HCT116 (cell line): ENCODE data around the gene CTBP1. TPM values are rescaled to one million over a fixed set of nuclear protein-coding genes. Genes with fewer than 3 reads are reported as not detected.

Source experiments
- ATAC-seq: fragments of 200-7000 bp; cut with Tn5 transposase; 2 replicates; pipeline ENCODE4 v1.9.1; 2020; ENCODE audit warnings: mild to moderate bottlenecking, moderate library complexity
- BruUV-seq: library from RNA; stranded (reverse); fragments of 400-500 nt; replicated peaks from 2 replicates; lab custom pipeline; 2021; lab: Mats Ljungman, UMichigan
- CTCF ChIA-PET: fragments of 300-600 bp; sonication (Branson Sonifier 250); formaldehyde crosslinking; loops from one replicate; lab custom pipeline; 2021; ENCODE audit warnings: antibody characterized with exemption; lab: Charles Lee
- POLR2A ChIA-PET: fragments of 300-600, 350-600 bp; sonication (Branson Sonifier 250); formaldehyde crosslinking; loops from one replicate; lab custom pipeline; 2021; ENCODE audit warnings: antibody characterized with exemption; lab: Charles Lee
- RAD21 ChIA-PET, 2 experiments: fragments of 300-600 bp; sonication (Branson Sonifier 250); formaldehyde crosslinking; loops; one replicate each; lab custom pipeline; 2023; ENCODE audit warnings: low total read pairs in 2 of 2; ENCODE audit not compliant: uncharacterized antibody in 2 of 2, unreplicated experiment in 2 of 2, low non-redundant PET in 1 of 2; lab: Charles Lee
- DNase-seq: peaks from one replicate; pipeline ENCODE4 v3.0.0-alpha.2; 2010; ENCODE audit warnings: low read depth, low spot score
- H2AFZ ChIP-seq: fragments of 200-600 bp; shearing (Covaris generic), sonication (generic); 2 replicates; pipeline ENCODE4 v1.6.1; 2017; ENCODE audit warnings: low read depth, mixed run types, mixed read lengths, antibody characterized with exemption, low read length; ENCODE audit not compliant: poor library complexity, severe bottlenecking
- H3K27ac ChIP-seq: 2 replicates; pipeline ENCODE4 v1.5.1; 2012; ENCODE audit warnings: low read depth, low read length
- H3K27me3 ChIP-seq: fragments of 200-600 bp; sonication (generic); 2 replicates; pipeline ENCODE4 v1.6.1; 2016; ENCODE audit warnings: mixed run types, low read length, mixed read lengths; ENCODE audit not compliant: insufficient read depth
- H3K36me3 ChIP-seq, 2 experiments: fragments of 200-500 bp in 1 of 2; fragments of 200-600 bp in 1 of 2; sonication (Bioruptor generic) in 1 of 2; sonication (generic) in 1 of 2; 2 replicates each; pipeline versions ENCODE4 v1.5.1 to v1.6.1; 2014 to 2016; ENCODE audit warnings: low read length in 2 of 2, inconsistent platforms in 1 of 2, mixed read lengths in 1 of 2, mixed run types in 1 of 2; ENCODE audit not compliant: insufficient read depth in 2 of 2, control insufficient read depth in 1 of 2
- H3K4me1 ChIP-seq, 2 experiments: fragments of 200-600 bp in 1 of 2; sonication (generic) in 1 of 2; 2 replicates each; pipeline versions ENCODE4 v1.5.1 to v1.6.1; 2012 to 2017; ENCODE audit warnings: low read length in 2 of 2, inconsistent platforms in 1 of 2, mild to moderate bottlenecking in 1 of 2, mixed read lengths in 1 of 2, mixed run types in 1 of 2, moderate library complexity in 1 of 2; ENCODE audit not compliant: insufficient read depth in 2 of 2, control insufficient read depth in 1 of 2
- H3K4me2 ChIP-seq: fragments of 200-600 bp; sonication (generic); 2 replicates; pipeline ENCODE4 v1.6.1; 2017; ENCODE audit warnings: mixed run types, low read length, mixed read lengths
- H3K4me3 ChIP-seq, 2 experiments: fragments of 200-600 bp in 1 of 2; sonication (generic) in 1 of 2; replicated peaks in 1 of 2; 2 replicates each; pipeline ENCODE4 v1.5.1; 2011 to 2016; ENCODE audit warnings: low read length in 2 of 2, control low read depth in 1 of 2, low read depth in 1 of 2, mild to moderate bottlenecking in 1 of 2, mixed read lengths in 1 of 2, mixed run types in 1 of 2
- H3K79me2 ChIP-seq: fragments of 200-600 bp; sonication (generic); 2 replicates; pipeline ENCODE4 v1.6.1; 2017; ENCODE audit warnings: mild to moderate bottlenecking, mixed run types, low read length, moderate library complexity, mixed read lengths; ENCODE audit not compliant: insufficient read depth
- H3K9ac ChIP-seq: fragments of 200-600 bp; sonication (generic); 2 replicates; pipeline ENCODE4 v1.6.1; 2016; ENCODE audit warnings: low read length, mixed read lengths
- H3K9me2 ChIP-seq: fragments of 200-600 bp; sonication (generic), shearing (Covaris generic); 2 replicates; pipeline ENCODE4 v1.6.1; 2017; ENCODE audit warnings: mixed run types, mild to moderate bottlenecking, moderate library complexity; ENCODE audit not compliant: insufficient read depth
- H3K9me3 ChIP-seq, 2 experiments: fragments of 200-500 bp in 1 of 2; fragments of 200-600 bp in 1 of 2; sonication (Bioruptor generic) in 1 of 2; sonication (generic) in 1 of 2; 2 replicates each; pipeline ENCODE4 v1.6.1; 2014 to 2017; ENCODE audit warnings: low read length in 2 of 2, mixed read lengths in 2 of 2, inconsistent platforms in 1 of 2, low read depth in 1 of 2, mild to moderate bottlenecking in 1 of 2, mixed run types in 1 of 2, moderate library complexity in 1 of 2; ENCODE audit not compliant: control insufficient read depth in 1 of 2, insufficient read depth in 1 of 2
- H4K20me1 ChIP-seq: fragments of 200-600 bp; sonication (generic), shearing (Covaris generic); 2 replicates; pipeline ENCODE4 v1.6.1; 2017; ENCODE audit warnings: mixed run types, mild to moderate bottlenecking, moderate library complexity; ENCODE audit not compliant: insufficient read depth
- CBX3 ChIP-seq: IDR thresholded peaks from 2 replicates; pipeline ENCODE4 v1.6.1; 2012; ENCODE audit warnings: low read depth
- EZH2phosphoT487 ChIP-seq: fragments of 200-600 bp; IDR thresholded peaks from 2 replicates; pipeline ENCODE4 v1.6.1; 2018; ENCODE audit warnings: antibody characterized with exemption, borderline replicate concordance
- JUND ChIP-seq: IDR thresholded peaks from 2 replicates; pipeline ENCODE4 v1.6.1; 2012
- SP1 ChIP-seq: IDR thresholded peaks from 2 replicates; pipeline ENCODE4 v1.6.1; 2012; ENCODE audit warnings: low read depth
- SRF ChIP-seq: IDR thresholded peaks from 2 replicates; pipeline ENCODE4 v1.6.1; 2012; ENCODE audit warnings: low read depth
- ZFX ChIP-seq: fragments of 450-650 bp; IDR thresholded peaks from 2 replicates; pipeline ENCODE4 v1.6.1; 2017
- intact Hi-C: fragments of 100-400 bp; cut with micrococcal nuclease; formaldehyde crosslinking; loops from 2 replicates; pipeline ENCODE4 v1.10.0; 2022
- total RNA-seq: library from RNA; stranded (reverse); gene quantifications from one replicate; pipeline ENCODE4 v1.2.1, GENCODE V29; 2021; ENCODE audit not compliant: unreplicated experiment
- TF ChIP-seq, protein P1 (sequence below), 3 experiments: fragments of 200-600 bp in 1 of 3; sonication (generic) in 1 of 3; IDR thresholded peaks in 2 of 3; conservative IDR thresholded peaks in 1 of 3; 2 replicates each; pipeline ENCODE4 v1.5.1; 2012 to 2017; ENCODE audit warnings: low read depth in 2 of 3, low read length in 2 of 3, antibody characterized with exemption in 1 of 3, borderline replicate concordance in 1 of 3, control low read depth in 1 of 3, mild to moderate bottlenecking in 1 of 3, mixed read lengths in 1 of 3, mixed run types in 1 of 3, moderate library complexity in 1 of 3; ENCODE audit not compliant: insufficient read depth in 1 of 3
- TF ChIP-seq, protein P2 (sequence below): IDR thresholded peaks from 2 replicates; pipeline ENCODE4 v1.6.1; 2012

The CTBP1 gene
- total RNA-seq, 1 experiment from 2014 or later, result 175 TPM

GRCh38 chr4:1166509-1167243 lies 82.3 kb downstream of the CTBP1 start:
- Histone ChIP-seq H3K27ac (peak overlapping the region; percentile 96), H3K9me2 (no peaks in the 10 kb centered on the region), H3K9me3 (no peaks in the 10 kb centered on the region), H3K9ac (peak overlapping the region; percentile 89), H3K4me1 (peaks cover 3 to 16% of the 10 kb centered on the region in 2 experiments; a peak in 3 of 4 replicates), H3K27me3 (no peaks in the 10 kb centered on the region), H3K4me2 (peak overlapping the region; percentile 97), H2AFZ (no peak overlapping the region), H3K4me3 (peak overlapping the region; percentile 72 to 73), H3K36me3 (no peaks in the 10 kb centered on the region), H4K20me1 (no peaks in the 10 kb centered on the region), H3K79me2 (no peaks in the 10 kb centered on the region)
- TF ChIP-seq SP1 (no peak), EZH2phosphoT487 (no peak), SRF (no peak)
- TF ChIP-seq, protein P1, sequence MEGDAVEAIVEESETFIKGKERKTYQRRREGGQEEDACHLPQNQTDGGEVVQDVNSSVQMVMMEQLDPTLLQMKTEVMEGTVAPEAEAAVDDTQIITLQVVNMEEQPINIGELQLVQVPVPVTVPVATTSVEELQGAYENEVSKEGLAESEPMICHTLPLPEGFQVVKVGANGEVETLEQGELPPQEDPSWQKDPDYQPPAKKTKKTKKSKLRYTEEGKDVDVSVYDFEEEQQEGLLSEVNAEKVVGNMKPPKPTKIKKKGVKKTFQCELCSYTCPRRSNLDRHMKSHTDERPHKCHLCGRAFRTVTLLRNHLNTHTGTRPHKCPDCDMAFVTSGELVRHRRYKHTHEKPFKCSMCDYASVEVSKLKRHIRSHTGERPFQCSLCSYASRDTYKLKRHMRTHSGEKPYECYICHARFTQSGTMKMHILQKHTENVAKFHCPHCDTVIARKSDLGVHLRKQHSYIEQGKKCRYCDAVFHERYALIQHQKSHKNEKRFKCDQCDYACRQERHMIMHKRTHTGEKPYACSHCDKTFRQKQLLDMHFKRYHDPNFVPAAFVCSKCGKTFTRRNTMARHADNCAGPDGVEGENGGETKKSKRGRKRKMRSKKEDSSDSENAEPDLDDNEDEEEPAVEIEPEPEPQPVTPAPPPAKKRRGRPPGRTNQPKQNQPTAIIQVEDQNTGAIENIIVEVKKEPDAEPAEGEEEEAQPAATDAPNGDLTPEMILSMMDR (IDR thresholded peaks at IDR 0.05 in 2 of 3, conservative IDR thresholded peaks at IDR 0.05 in 1 of 3; ENCODE audit: borderline replicate concordance in 1 of 3, insufficient read depth in 1 of 3, low read depth in 2 of 3, low read length in 2 of 3), result no peak
- peak; percentile 8 for ATAC-seq
- BruUV-seq, result no TSS peak
- intact Hi-C loops, result no loop called here
- ChIA-PET POLR2A (no interaction called here), CTCF (interaction anchor here (0.9 kb wide), 1 partner anchor 101 kb away, joined by 3 read pairs; no protein-coding TSS in a partner anchor), RAD21 (no interaction called here)
- no peak for DNase-seq

- intact Hi-C loops, result no loop called here
- H4K20me1 ChIP-seq, result no peaks in the 10 kb centered on the region
- no peak for ATAC-seq
Measured at GRCh38 chr4:1164956-1165545, 83.9 kb downstream of the CTBP1 start.

More at GRCh38 chr4:1164956-1165545, 83.9 kb downstream of the CTBP1 start:
- no peak for TF ChIP-seq ZFX
- TF ChIP-seq CBX3, result no peak
- TF ChIP-seq SRF, result no peak
- TF ChIP-seq JUND, result no peak
- TF ChIP-seq, protein P2, sequence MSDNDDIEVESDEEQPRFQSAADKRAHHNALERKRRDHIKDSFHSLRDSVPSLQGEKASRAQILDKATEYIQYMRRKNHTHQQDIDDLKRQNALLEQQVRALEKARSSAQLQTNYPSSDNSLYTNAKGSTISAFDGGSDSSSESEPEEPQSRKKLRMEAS, result no peak
- no peak for TF ChIP-seq EZH2phosphoT487
- ChIA-PET RAD21 (no interaction called here), CTCF (no interaction called here), POLR2A (no interaction called here)
- Histone ChIP-seq H3K9me2 (no peaks in the 10 kb centered on the region), H3K27ac (no peak overlapping the region), H3K79me2 (no peaks in the 10 kb centered on the region), H3K4me2 (no peak overlapping the region), H3K9ac (no peak overlapping the region), H3K9me3 (no peaks in the 10 kb centered on the region), H2AFZ (no peak overlapping the region), H3K4me3 (no peak overlapping the region), H3K4me1 (peaks cover 3 to 16% of the 10 kb centered on the region in 2 experiments; a peak in 3 of 4 replicates), H3K27me3 (no peaks in the 10 kb centered on the region; the same call in 1 of the 2 replicates), H3K36me3 (no peaks in the 10 kb centered on the region)
- no peak for DNase-seq
- no TSS peak for BruUV-seq
